Tibial nerve (tissue), 4 donors: ENCODE data around the gene EN1. TPM values are rescaled to one million over a fixed set of nuclear protein-coding genes. Genes with fewer than 3 reads are reported as not detected.

ENCODE experiments used
- DNase-seq, 2 donors: peaks; one replicate each; pipeline ENCODE4 v3.0.0-alpha.2; 2019; ENCODE audit warnings: low spot score in 2 of 2
- H3K27ac ChIP-seq, 4 donors: fragments of 200-600 bp; sonication (generic) in 3 of 4; one replicate each; pipeline ENCODE4 v1.5.1; 2017 to 2019; ENCODE audit warnings: mild to moderate bottlenecking in 1 of 4
- H3K27me3 ChIP-seq, 2 donors: fragments of 200-600 bp; sonication (generic) in 1 of 2; one replicate each; pipeline versions ENCODE4 v1.5.1 to v1.6.0; 2017 to 2019
- H3K36me3 ChIP-seq, 3 donors: fragments of 200-600 bp; sonication (generic); one replicate each; pipeline ENCODE4 v1.5.1; 2018 to 2019
- H3K4me1 ChIP-seq, 4 donors: fragments of 200-600 bp; sonication (generic) in 3 of 4; one replicate each; pipeline ENCODE4 v1.5.1; 2017 to 2019
- H3K4me3 ChIP-seq, 4 donors: fragments of 200-600 bp; sonication (generic) in 3 of 4; one replicate each; pipeline ENCODE4 v1.5.1; 2017 to 2019; ENCODE audit warnings: mild to moderate bottlenecking in 1 of 4, moderate library complexity in 1 of 4
- H3K9me3 ChIP-seq, 4 donors: fragments of 200-600 bp; sonication (generic) in 3 of 4; one replicate each; pipeline ENCODE4 v1.5.1; 2017 to 2019
- EP300 ChIP-seq, 2 donors: sonication (generic); formaldehyde crosslinking; IDR thresholded peaks; one replicate each; pipeline ENCODE4 v1.6.1; 2017; ENCODE audit warnings: antibody characterized with exemption in 2 of 2, mild to moderate bottlenecking in 1 of 2
- POLR2A ChIP-seq, 2 donors: fragments of 450-650 bp; IDR thresholded peaks; one replicate each; pipeline ENCODE4 v1.6.1; 2017; ENCODE audit warnings: antibody characterized with exemption in 2 of 2, mild to moderate bottlenecking in 2 of 2, moderate library complexity in 2 of 2
- WGBS, 2 donors: methylation state at CpG; one replicate each; pipeline ENCODE4 v1.1.5; 2018; 5-methylcytosine and 5-hydroxymethylcytosine counted together
- total RNA-seq, 4 donors: library from RNA; depleted of rRNA; stranded (reverse); fragments of >200 nt; gene quantifications; one replicate each; pipeline ENCODE4 v1.1.0, GENCODE V29; 2016
- TF ChIP-seq, protein P1 (sequence below), 5 experiments: fragments of 200-600 bp in 3 of 5; fragments of 450-650 bp in 2 of 5; sonication (generic) in 3 of 5; IDR thresholded peaks; one replicate each; pipeline ENCODE4 v1.5.1; 2016 to 2019; ENCODE audit warnings: antibody characterized with exemption in 5 of 5, mild to moderate bottlenecking in 3 of 5, moderate library complexity in 2 of 5

Gene EN1
- total RNA-seq, 4 donors from 2014 or later: 0.63 to 0.90 (median 0.78) TPM; not detected in 1

DNA sequence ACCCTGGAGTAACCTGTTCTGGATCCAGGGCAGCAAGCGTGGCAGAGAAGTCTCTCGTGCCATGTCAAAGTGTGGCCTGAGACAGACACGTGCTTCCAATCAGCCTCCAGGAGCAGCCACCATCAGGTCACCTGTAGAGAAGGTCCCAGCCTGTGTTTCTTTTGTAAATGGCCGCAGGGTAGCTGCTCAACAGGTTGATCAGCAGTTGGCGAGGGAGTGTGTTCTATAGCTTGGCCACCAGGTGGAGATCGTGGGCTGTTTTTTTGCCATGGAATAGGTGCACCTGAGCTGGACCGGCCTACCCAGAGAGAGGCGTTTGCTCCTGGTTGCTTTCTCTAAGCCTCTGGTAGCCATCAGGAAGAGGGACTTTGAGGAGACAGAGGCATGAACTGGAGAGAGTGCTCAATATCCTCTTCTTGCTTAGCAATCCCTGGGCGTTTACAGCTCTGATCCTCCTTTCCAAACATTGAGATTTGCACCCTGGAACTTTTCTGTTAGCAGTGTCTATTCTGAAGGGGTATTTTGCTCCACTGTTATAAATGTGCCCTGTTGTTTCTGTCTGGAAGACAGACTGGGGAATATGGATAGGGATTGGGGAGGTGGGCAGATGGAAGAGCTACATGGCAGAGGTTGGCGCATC is 34.2 kb upstream of the EN1 start:
- no peaks in the 10 kb centered on the region for H3K9me3 ChIP-seq
- peaks cover 0 to 30% of the 10 kb centered on the region in 2 donors for H3K27me3 ChIP-seq
- TF ChIP-seq POLR2A (IDR thresholded peaks at IDR 0.05): no peak
- TF ChIP-seq, protein P1, sequence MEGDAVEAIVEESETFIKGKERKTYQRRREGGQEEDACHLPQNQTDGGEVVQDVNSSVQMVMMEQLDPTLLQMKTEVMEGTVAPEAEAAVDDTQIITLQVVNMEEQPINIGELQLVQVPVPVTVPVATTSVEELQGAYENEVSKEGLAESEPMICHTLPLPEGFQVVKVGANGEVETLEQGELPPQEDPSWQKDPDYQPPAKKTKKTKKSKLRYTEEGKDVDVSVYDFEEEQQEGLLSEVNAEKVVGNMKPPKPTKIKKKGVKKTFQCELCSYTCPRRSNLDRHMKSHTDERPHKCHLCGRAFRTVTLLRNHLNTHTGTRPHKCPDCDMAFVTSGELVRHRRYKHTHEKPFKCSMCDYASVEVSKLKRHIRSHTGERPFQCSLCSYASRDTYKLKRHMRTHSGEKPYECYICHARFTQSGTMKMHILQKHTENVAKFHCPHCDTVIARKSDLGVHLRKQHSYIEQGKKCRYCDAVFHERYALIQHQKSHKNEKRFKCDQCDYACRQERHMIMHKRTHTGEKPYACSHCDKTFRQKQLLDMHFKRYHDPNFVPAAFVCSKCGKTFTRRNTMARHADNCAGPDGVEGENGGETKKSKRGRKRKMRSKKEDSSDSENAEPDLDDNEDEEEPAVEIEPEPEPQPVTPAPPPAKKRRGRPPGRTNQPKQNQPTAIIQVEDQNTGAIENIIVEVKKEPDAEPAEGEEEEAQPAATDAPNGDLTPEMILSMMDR (IDR thresholded peaks at IDR 0.05): peak; percentile 56 to 80 (median 67)
- no peaks in the 10 kb centered on the region for H3K36me3 ChIP-seq
- H3K4me3 ChIP-seq: no peak overlapping the region
- H3K27ac ChIP-seq: no peak overlapping the region
- DNase-seq: peak in 1 of 2 donors; percentile 16
- WGBS, 2 donors: 16 to 18% methylated on average over 9 of the region's 10 CpGs
- H3K4me1 ChIP-seq: peaks cover 0 to 9% (median 0%) of the 10 kb centered on the region in 4 donors

DNA sequence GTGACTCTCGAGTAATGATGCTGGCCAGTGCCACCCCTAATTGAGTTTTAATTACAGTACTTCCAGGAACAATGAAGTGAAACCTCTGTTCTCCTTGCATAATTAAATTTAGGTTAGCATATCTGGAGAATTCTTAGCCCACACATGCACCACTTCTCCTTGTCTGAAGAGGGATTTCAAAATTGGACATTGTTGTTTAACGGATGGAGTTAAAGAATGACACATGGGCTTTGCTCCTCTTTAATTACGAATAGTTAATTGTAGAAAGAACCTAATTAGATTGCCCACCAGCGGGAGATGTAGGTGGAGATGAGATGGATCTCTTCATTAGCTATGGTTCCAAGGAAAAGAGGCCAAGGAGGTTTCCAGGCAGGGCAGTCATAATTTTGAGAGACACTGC is 33.1 kb upstream of the EN1 start:
- H3K27me3 ChIP-seq: peaks cover 0 to 36% of the 10 kb centered on the region in 2 donors
- WGBS, 2 donors: 59 to 63% methylated on average over 4 of the region's 4 CpGs
- TF ChIP-seq EP300 (IDR thresholded peaks at IDR 0.05) (no peak), POLR2A (IDR thresholded peaks at IDR 0.05) (no peak)
- TF ChIP-seq, protein P1 (IDR thresholded peaks at IDR 0.05): no peak

DNA sequence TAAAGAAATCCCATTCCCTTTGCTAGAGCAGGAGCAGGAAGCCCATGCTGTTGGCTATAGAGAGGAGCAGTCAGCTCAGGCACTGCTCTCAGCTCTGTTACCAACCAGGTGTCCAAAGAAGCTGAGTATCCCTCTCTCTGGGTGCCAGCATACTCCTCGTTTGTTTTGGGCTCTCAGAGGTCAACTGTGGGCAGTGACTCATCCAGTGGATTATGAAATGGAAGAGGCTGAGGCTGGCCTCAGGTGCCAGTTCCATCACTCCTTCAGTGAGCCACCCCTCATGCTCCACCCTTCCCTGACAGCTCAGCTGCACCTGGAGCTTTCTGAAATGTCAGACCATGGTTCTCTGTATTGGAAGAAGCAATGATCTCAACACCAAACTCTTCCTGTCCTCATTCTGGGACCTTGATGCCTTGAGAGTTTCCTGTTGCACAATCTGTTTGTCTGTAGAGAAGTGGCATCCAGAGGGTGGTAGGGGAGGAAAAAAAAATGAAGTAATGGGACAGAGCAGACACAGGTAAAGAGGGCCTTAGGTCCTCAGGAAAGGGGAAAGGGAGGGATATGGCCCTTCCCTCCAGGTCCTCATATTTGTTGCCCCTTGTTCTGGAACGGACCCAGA is 31.2 kb upstream of the EN1 start:
- 43 to 49% methylated on average over 2 of the region's 2 CpGs for WGBS, 2 donors
- TF ChIP-seq, protein P1 (IDR thresholded peaks at IDR 0.05): no peak
- TF ChIP-seq POLR2A (IDR thresholded peaks at IDR 0.05) (no peak), EP300 (IDR thresholded peaks at IDR 0.05) (no peak)
- Histone ChIP-seq H3K27me3 (peaks cover 0 to 49% of the 10 kb centered on the region in 2 donors), H3K4me3 (no peak overlapping the region), H3K4me1 (peaks cover 0 to 9% (median 0%) of the 10 kb centered on the region in 4 donors), H3K27ac (no peak overlapping the region), H3K36me3 (no peaks in the 10 kb centered on the region), H3K9me3 (no peaks in the 10 kb centered on the region)
- no peak for DNase-seq

More for the DNA sequence above, 33.1 kb upstream of the EN1 start:
- Histone ChIP-seq H3K27ac (no peak overlapping the region), H3K36me3 (no peaks in the 10 kb centered on the region), H3K4me1 (peaks cover 0 to 9% (median 0%) of the 10 kb centered on the region in 4 donors), H3K4me3 (no peak overlapping the region), H3K9me3 (no peaks in the 10 kb centered on the region)
- no peak for DNase-seq

DNA sequence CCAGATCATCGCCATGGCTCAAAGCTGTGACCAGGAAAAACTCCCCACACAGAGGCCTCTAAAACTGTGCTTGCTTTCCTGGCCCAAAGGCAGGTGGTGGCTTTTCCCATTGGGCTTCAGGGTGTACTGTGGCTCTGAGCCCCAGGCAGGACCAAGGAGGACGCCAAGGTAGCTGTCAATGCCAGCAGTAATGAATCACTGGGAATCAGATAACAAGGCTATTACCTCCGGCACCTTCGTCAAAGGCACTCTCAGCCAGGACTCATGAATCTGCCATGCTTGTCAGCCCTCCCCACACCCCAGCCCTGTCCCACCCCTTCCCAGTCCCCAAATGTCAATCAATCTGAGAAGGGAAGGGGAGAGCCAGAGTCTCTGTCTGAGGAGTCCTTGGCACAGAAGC is 27.9 kb upstream of the EN1 start:
- WGBS, 2 donors: 47 to 75% methylated on average over 2 to 4 of the region's 4 CpGs
- H3K27me3 ChIP-seq: peaks cover 0 to 38% of the 10 kb centered on the region in 2 donors
- no peak for TF ChIP-seq POLR2A (IDR thresholded peaks at IDR 0.05)
- TF ChIP-seq, protein P1 (IDR thresholded peaks at IDR 0.05): no peak
- TF ChIP-seq EP300 (IDR thresholded peaks at IDR 0.05): no peak
- no peaks in the 10 kb centered on the region for H3K4me1 ChIP-seq
- H3K9me3 ChIP-seq: no peaks in the 10 kb centered on the region
- no peak overlapping the region for H3K27ac ChIP-seq
- no peaks in the 10 kb centered on the region for H3K36me3 ChIP-seq
- DNase-seq: no peak
- no peak overlapping the region for H3K4me3 ChIP-seq

DNA sequence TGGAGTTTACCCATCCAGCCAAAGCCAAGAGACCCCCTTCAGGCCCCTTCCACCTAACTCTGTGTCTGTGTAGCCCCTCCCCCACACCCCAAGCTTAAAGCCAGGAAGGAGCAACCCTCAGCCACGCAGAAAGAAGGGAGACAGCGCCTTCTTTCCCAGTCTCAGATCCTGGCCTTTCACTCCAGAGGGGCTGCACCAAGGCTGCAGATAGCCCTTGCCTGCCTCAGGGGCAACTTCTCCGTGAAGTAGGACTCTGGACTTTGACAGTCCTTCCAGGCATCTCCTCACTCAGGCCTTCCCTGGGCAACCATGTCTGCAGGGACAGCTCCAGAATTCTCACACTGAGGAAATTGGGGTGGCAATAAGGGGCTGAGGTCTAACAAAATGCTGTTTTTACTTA is 26.9 kb upstream of the EN1 start:
- Histone ChIP-seq H3K36me3 (no peaks in the 10 kb centered on the region), H3K9me3 (no peaks in the 10 kb centered on the region), H3K27me3 (peaks cover 0 to 28% of the 10 kb centered on the region in 2 donors), H3K4me1 (no peaks in the 10 kb centered on the region), H3K27ac (no peak overlapping the region), H3K4me3 (no peak overlapping the region)
- TF ChIP-seq, protein P1 (IDR thresholded peaks at IDR 0.05): no peak
- DNase-seq: no peak
- 56 to 65% methylated on average over 3 of the region's 3 CpGs for WGBS, 2 donors
